ENCODE results near the gene INA. TPM values are rescaled to one million over a fixed set of nuclear protein-coding genes. Genes with fewer than 3 reads are reported as not detected.
"Not testable (repeated sequence)": the region's sequence is repeated elsewhere in the genome, so short reads cannot be mapped to it uniquely, and the experiment has no call there.

INA gene
- polyA plus RNA-seq, 1 experiment: 8.5 TPM

DNA sequence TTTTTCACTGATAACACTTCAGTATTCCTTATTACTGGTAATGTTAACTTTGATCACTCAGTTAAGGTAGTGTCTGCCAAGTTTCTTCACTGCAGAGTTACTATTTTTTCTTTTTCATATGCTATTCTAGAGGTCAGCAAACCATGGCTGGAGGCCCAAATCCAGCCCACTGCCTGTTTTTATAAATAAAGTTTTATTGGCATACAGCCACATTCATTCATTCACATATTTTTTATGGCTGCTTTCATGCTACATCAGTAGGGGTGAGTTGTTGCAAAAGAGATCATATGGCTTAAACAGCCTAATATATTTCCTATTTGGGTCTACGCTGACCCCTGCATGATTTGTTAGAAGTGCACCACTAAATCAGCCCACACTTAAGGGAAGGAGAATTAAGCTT, 20.3 kb upstream of the INA start:
- TF ChIP-seq, protein P1, sequence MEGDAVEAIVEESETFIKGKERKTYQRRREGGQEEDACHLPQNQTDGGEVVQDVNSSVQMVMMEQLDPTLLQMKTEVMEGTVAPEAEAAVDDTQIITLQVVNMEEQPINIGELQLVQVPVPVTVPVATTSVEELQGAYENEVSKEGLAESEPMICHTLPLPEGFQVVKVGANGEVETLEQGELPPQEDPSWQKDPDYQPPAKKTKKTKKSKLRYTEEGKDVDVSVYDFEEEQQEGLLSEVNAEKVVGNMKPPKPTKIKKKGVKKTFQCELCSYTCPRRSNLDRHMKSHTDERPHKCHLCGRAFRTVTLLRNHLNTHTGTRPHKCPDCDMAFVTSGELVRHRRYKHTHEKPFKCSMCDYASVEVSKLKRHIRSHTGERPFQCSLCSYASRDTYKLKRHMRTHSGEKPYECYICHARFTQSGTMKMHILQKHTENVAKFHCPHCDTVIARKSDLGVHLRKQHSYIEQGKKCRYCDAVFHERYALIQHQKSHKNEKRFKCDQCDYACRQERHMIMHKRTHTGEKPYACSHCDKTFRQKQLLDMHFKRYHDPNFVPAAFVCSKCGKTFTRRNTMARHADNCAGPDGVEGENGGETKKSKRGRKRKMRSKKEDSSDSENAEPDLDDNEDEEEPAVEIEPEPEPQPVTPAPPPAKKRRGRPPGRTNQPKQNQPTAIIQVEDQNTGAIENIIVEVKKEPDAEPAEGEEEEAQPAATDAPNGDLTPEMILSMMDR (IDR thresholded peaks at IDR 0.05; ENCODE audit: insufficient read depth, low read depth, low read length): no peak
- ChIA-PET POLR2A (no interaction called here), CTCF (no interaction called here)
- no peaks in the 10 kb centered on the region for H3K27me3 ChIP-seq (ENCODE audit: control insufficient read depth, insufficient read depth, low read length)
- H3K36me3 ChIP-seq (ENCODE audit: control insufficient read depth, insufficient read depth, low read length): no peaks in the 10 kb centered on the region
- no peak for DNase-seq (ENCODE audit: low read depth)
- no peak overlapping the region for H3K4me3 ChIP-seq (ENCODE audit: low read depth, low read length)

DNA sequence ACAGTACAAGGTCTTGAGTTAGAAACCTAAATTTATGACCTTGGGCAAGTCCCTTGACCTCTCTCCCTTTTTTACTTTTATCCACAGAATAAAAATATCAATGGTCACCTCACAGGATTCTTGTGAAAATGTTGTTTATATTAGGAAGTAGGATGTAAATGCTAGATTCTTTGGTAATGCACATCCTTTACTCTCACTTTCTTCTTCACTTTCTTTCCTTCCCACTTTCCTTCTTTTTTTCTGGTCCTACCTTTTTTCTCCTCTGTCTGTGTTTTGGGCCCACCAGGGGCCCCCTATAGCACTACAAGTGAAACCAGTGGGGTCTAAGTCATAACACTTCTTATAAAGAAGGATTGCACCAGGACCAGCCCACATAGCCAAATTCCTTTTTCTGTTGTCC, 19.1 kb upstream of the INA start:
- ChIA-PET CTCF (no interaction called here), POLR2A (no interaction called here)
- H3K36me3 ChIP-seq (ENCODE audit: control insufficient read depth, insufficient read depth, low read length): no peaks in the 10 kb centered on the region
- no peak overlapping the region for H3K4me3 ChIP-seq (ENCODE audit: low read depth, low read length)
- TF ChIP-seq, protein P1 (IDR thresholded peaks at IDR 0.05; ENCODE audit: insufficient read depth, low read depth, low read length): no peak
- H3K27me3 ChIP-seq (ENCODE audit: control insufficient read depth, insufficient read depth, low read length): no peaks in the 10 kb centered on the region
- DNase-seq (ENCODE audit: low read depth): no peak

DNA sequence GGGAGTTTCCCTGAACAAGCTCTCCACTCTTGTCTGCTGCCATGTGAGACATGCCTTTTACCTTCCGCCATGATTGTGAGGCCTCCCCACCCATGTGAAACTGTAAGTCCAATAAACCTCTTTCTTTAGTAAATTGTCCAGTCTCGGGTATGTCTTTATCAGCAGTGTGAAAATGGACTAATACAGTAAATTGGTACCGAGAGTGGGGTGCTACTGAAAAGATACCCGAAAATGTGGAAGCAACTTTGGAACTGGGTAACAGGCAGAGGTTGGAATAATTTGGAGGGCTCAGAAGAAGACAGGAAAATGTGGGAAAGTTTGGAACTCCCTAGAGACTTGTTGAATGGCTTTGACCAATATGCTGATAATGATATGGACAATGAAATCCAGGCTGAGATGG, 18.0 kb upstream of the INA start:
- H3K27me3 ChIP-seq (ENCODE audit: control insufficient read depth, insufficient read depth, low read length); CTCF ChIA-PET; POLR2A ChIA-PET; H3K36me3 ChIP-seq (ENCODE audit: control insufficient read depth, insufficient read depth, low read length); H3K4me3 ChIP-seq (ENCODE audit: low read depth, low read length); DNase-seq (ENCODE audit: low read depth): not testable (repeated sequence)

DNA sequence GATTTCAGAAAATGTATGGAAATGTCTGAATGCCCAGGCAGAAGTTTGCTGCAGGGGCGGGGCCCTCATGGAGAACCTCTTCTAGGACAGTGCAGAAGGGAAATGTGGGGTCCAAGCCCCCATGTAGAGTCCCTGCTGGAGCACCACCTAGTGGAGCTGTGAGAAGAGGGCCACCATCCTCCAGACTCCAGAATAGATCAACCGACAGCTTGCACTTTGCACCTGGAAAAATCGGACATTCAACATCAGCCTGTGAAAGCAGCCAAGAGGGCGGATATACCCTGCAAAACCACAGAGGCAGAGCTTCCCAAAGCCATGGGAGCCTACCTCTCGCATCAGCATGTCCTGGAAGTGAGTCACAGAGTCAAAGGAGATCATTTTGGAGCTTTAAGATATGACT, 16.9 kb upstream of the INA start:
- POLR2A ChIA-PET: no interaction called here
- TF ChIP-seq, protein P1 (IDR thresholded peaks at IDR 0.05; ENCODE audit: insufficient read depth, low read depth, low read length): no peak
- H3K4me3 ChIP-seq (ENCODE audit: low read depth, low read length): no peak overlapping the region
- no peak for DNase-seq (ENCODE audit: low read depth)
- CTCF ChIA-PET: no interaction called here
- H3K27me3 ChIP-seq (ENCODE audit: control insufficient read depth, insufficient read depth, low read length): no peaks in the 10 kb centered on the region
- no peaks in the 10 kb centered on the region for H3K36me3 ChIP-seq (ENCODE audit: control insufficient read depth, insufficient read depth, low read length)

DNA sequence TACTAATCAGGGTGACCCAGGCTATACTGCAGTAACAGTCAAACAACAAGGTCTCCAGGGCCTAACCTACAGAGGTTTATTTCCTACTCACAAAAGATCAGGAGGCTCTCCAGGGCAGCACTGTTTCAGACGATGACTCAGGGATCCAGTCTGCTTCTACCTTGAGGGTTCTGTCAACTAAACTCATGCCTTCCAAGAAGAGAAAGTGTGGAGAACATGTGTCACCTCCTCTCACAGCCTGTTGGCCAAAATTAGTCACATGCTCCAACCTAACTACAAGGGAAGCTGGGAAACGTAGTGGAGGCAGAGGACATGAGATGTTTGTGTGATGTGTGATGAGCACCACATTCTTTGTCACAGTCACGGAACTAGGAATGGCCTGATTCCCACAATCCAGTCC, 14.7 kb upstream of the INA start:
- DNase-seq (ENCODE audit: low read depth): no peak
- ChIA-PET CTCF (no interaction called here), POLR2A (no interaction called here)
- TF ChIP-seq, protein P1 (IDR thresholded peaks at IDR 0.05; ENCODE audit: insufficient read depth, low read depth, low read length): no peak
- no peak overlapping the region for H3K4me3 ChIP-seq (ENCODE audit: low read depth, low read length)
- no peaks in the 10 kb centered on the region for H3K27me3 ChIP-seq (ENCODE audit: control insufficient read depth, insufficient read depth, low read length)
- no peaks in the 10 kb centered on the region for H3K36me3 ChIP-seq (ENCODE audit: control insufficient read depth, insufficient read depth, low read length)

DNA sequence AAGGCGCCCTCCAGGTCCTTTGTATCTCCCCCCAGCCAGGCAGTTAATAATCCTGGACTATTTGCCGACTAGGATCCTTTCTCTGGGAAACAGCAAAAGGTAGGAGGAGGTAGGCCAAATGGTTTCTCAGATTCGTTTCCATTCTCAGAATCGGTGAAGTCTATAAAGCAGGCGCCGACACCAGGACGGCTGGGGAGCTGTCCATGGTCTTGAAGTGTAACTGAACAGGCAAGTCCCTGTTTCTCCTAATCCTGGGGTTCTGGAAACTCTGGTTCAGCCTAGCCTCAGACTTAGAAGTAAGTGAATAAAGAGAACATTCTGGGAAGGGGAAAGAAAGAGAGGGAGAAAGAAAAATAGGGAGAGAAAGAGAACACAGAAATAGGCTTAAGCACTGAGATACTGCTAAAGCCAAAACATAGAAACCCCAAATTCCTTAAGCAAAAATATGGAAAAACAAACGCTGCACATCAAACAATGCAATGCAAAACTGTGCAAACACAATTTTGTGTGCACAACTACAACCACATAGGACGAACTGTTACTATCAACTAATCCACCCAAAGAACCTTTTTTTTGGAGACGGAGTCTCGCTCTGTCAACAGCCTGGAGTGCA, 11.1 kb upstream of the INA start:
- Histone ChIP-seq H3K4me3 (ENCODE audit: low read depth, low read length) (no peak overlapping the region), H3K27me3 (ENCODE audit: control insufficient read depth, insufficient read depth, low read length) (no peaks in the 10 kb centered on the region), H3K36me3 (ENCODE audit: control insufficient read depth, insufficient read depth, low read length) (no peaks in the 10 kb centered on the region)
- ChIA-PET CTCF (interaction anchor here (0.9 kb wide), 2 partner anchors 13 to 21 kb away, joined by 3 read pairs; no protein-coding TSS in a partner anchor), POLR2A (no interaction called here)
- TF ChIP-seq, protein P1 (IDR thresholded peaks at IDR 0.05; ENCODE audit: insufficient read depth, low read depth, low read length): no peak
- DNase-seq (ENCODE audit: low read depth): no peak
